GM21619 (cell line): ENCODE measurements around the gene SYVN1.
"Not testable (repeated sequence)": the region's sequence is repeated elsewhere in the genome, so short reads cannot be mapped to it uniquely, and the experiment has no call there.

Source experiments
- ATAC-seq: cut with Tn5 transposase; IDR thresholded peaks from one replicate; pipeline ENCODE4 v1.9.1; 2021; ENCODE audit not compliant: unreplicated experiment

Gene SYVN1

GRCh38 chr11:65134240-65134951 is at the start of gene SYVN1:
Gene SYVN1 (minus strand): TSS chr11:65134519. CDS start chr11:65133601, 918 bp downstream.
- peak; percentile 47 for ATAC-seq

- no peak for ATAC-seq
Observed at GRCh38 chr11:65183201-65183891, 49.0 kb upstream of the SYVN1 start.

- ATAC-seq, result no peak
Observed at GRCh38 chr11:65182258-65183170, 48.2 kb upstream of the SYVN1 start.

- ATAC-seq, result peak; percentile 39
Observed at GRCh38 chr11:65181569-65182257, 47.4 kb upstream of the SYVN1 start, which contains the start of gene CAPN1. Gene CAPN1 (plus strand): TSS chr11:65181928. CDS start chr11:65182702, 774 bp downstream.

GRCh38 chr11:65180877-65181568 is 46.7 kb upstream of the SYVN1 start:
- peak; percentile 51 for ATAC-seq

GRCh38 chr11:65174571-65175010 is 40.3 kb upstream of the SYVN1 start:
- ATAC-seq, result not testable (repeated sequence)

- no peak for ATAC-seq
Observed at GRCh38 chr11:65172600-65172999, 38.3 kb upstream of the SYVN1 start.

GRCh38 chr11:65170058-65170534 is 35.8 kb upstream of the SYVN1 start, which contains the start of gene SPDYC:
Gene SPDYC (plus strand): TSS chr11:65170233. CDS start chr11:65171358, 1,125 bp downstream.
- ATAC-seq, result no peak

GRCh38 chr11:65169164-65169641 is 34.9 kb upstream of the SYVN1 start:
- ATAC-seq, result no peak

- ATAC-seq, result no peak
Observed at GRCh38 chr11:65167656-65168055, 33.3 kb upstream of the SYVN1 start.

GRCh38 chr11:65166893-65167292 is 32.6 kb upstream of the SYVN1 start:
- no peak for ATAC-seq

- no peak for ATAC-seq
Observed at GRCh38 chr11:65165410-65166317, 31.3 kb upstream of the SYVN1 start.

GRCh38 chr11:65163684-65164083 is 29.4 kb upstream of the SYVN1 start:
- no peak for ATAC-seq

- ATAC-seq, result no peak
Observed at GRCh38 chr11:65160643-65161042, 26.3 kb upstream of the SYVN1 start.

- no peak for ATAC-seq
Observed at GRCh38 chr11:65159012-65159411, 24.7 kb upstream of the SYVN1 start.

- no peak for ATAC-seq
Observed at GRCh38 chr11:65157336-65157735, 23.0 kb upstream of the SYVN1 start.

- no peak for ATAC-seq
Observed at GRCh38 chr11:65156926-65157325, 22.6 kb upstream of the SYVN1 start.

- ATAC-seq, result no peak
Observed at GRCh38 chr11:65156256-65156655, 21.9 kb upstream of the SYVN1 start.

- no peak for ATAC-seq
Observed at GRCh38 chr11:65152122-65152521, 17.8 kb upstream of the SYVN1 start.
